ENCODE measurements around the gene MTUS2. TPM values are rescaled to one million over a fixed set of nuclear protein-coding genes. Genes with fewer than 3 reads are reported as not detected.

Gene MTUS2
- total RNA-seq, 1 experiment from 2014 or later = not detected

GRCh38 chr13:29254626-29255370 lies 434.7 kb downstream of the MTUS2 start:
- H3K4me2 ChIP-seq (ENCODE audit: low read length) = no peak overlapping the region
- H2AFZ ChIP-seq (ENCODE audit: low read length) = no peak overlapping the region
- no peaks in the 10 kb centered on the region for H4K20me1 ChIP-seq (ENCODE audit: low read length)
- H3F3A ChIP-seq (ENCODE audit: low read length, unreplicated experiment) = no peaks in the 10 kb centered on the region
- no peak overlapping the region for H3K9ac ChIP-seq (ENCODE audit: low read length)
- H3K4me1 ChIP-seq (ENCODE audit: insufficient read depth, low read length) = no peaks in the 10 kb centered on the region
- peaks cover 3% of the 10 kb centered on the region; the same call in 1 of the 2 replicates for H3K9me3 ChIP-seq (ENCODE audit: low read length)
- no peak overlapping the region for H3K4me3 ChIP-seq (ENCODE audit: low read length)
- BruUV-seq (replicated peaks) = no TSS peak
- no peaks in the 10 kb centered on the region for H3K9me2 ChIP-seq (replicated peaks; ENCODE audit: low read length)
- ATAC-seq = no peak
- H3K27me3 ChIP-seq (ENCODE audit: low read length) = peaks cover 7% of the 10 kb centered on the region; the same call in 1 of the 2 replicates
- no peaks in the 10 kb centered on the region for H3K36me3 ChIP-seq (ENCODE audit: low read depth, low read length)
- H3K79me2 ChIP-seq (ENCODE audit: low read length) = no peaks in the 10 kb centered on the region
- ChIA-PET CTCF (no interaction called here), POLR2A (ENCODE audit: unreplicated experiment) (no interaction called here)
- intact Hi-C loops (cut with micrococcal nuclease) = no loop called here
- H3K27ac ChIP-seq (ENCODE audit: low read length) = no peak overlapping the region
- no peak for DNase-seq
- TF ChIP-seq CTCF (conservative IDR thresholded peaks at IDR 0.05; ENCODE audit: low read depth, low read length) = no peak
- no peak for TF ChIP-seq EZH2phosphoT487 (IDR thresholded peaks at IDR 0.05; ENCODE audit: borderline replicate concordance, low read length)
- no peak for TF ChIP-seq EZH2 (IDR thresholded peaks at IDR 0.05; ENCODE audit: low read length, unreplicated experiment)

GRCh38 chr13:29255567-29255966 lies 435.4 kb downstream of the MTUS2 start:
- Histone ChIP-seq H2AFZ (ENCODE audit: low read length) (no peak overlapping the region), H4K20me1 (ENCODE audit: low read length) (no peaks in the 10 kb centered on the region), H3K27ac (ENCODE audit: low read length) (no peak overlapping the region), H3K4me1 (ENCODE audit: insufficient read depth, low read length) (no peaks in the 10 kb centered on the region), H3K4me3 (ENCODE audit: low read length) (no peak overlapping the region), H3F3A (ENCODE audit: low read length, unreplicated experiment) (no peaks in the 10 kb centered on the region), H3K9me2 (replicated peaks; ENCODE audit: low read length) (no peaks in the 10 kb centered on the region), H3K9me3 (ENCODE audit: low read length) (peaks cover 3% of the 10 kb centered on the region; the same call in 1 of the 2 replicates), H3K27me3 (ENCODE audit: low read length) (peaks cover 4% of the 10 kb centered on the region; the same call in 1 of the 2 replicates), H3K9ac (ENCODE audit: low read length) (no peak overlapping the region), H3K79me2 (ENCODE audit: low read length) (no peaks in the 10 kb centered on the region), H3K36me3 (ENCODE audit: low read depth, low read length) (no peaks in the 10 kb centered on the region), H3K4me2 (ENCODE audit: low read length) (no peak overlapping the region)
- intact Hi-C loops (cut with micrococcal nuclease) = no loop called here
- POLR2A ChIA-PET (ENCODE audit: unreplicated experiment) = no interaction called here
- DNase-seq = no peak
- BruUV-seq (replicated peaks) = no TSS peak
- CTCF ChIA-PET = no interaction called here
- TF ChIP-seq EZH2phosphoT487 (IDR thresholded peaks at IDR 0.05; ENCODE audit: borderline replicate concordance, low read length) (no peak), CTCF (conservative IDR thresholded peaks at IDR 0.05; ENCODE audit: low read depth, low read length) (no peak)
- no peak for ATAC-seq

- Histone ChIP-seq H3K4me2 (ENCODE audit: low read length) (no peak overlapping the region), H2AFZ (ENCODE audit: low read length) (no peak overlapping the region), H3F3A (ENCODE audit: low read length, unreplicated experiment) (no peaks in the 10 kb centered on the region), H3K79me2 (ENCODE audit: low read length) (no peaks in the 10 kb centered on the region), H3K9me3 (ENCODE audit: low read length) (no peaks in the 10 kb centered on the region), H3K36me3 (ENCODE audit: low read depth, low read length) (no peaks in the 10 kb centered on the region), H3K9ac (ENCODE audit: low read length) (no peak overlapping the region), H3K9me2 (replicated peaks; ENCODE audit: low read length) (no peaks in the 10 kb centered on the region), H3K27me3 (ENCODE audit: low read length) (no peaks in the 10 kb centered on the region), H4K20me1 (ENCODE audit: low read length) (no peaks in the 10 kb centered on the region), H3K4me1 (ENCODE audit: insufficient read depth, low read length) (no peaks in the 10 kb centered on the region), H3K27ac (ENCODE audit: low read length) (no peak overlapping the region), H3K4me3 (ENCODE audit: low read length) (no peak overlapping the region)
- no peak for TF ChIP-seq EZH2phosphoT487 (IDR thresholded peaks at IDR 0.05; ENCODE audit: borderline replicate concordance, low read length)
- no peak for TF ChIP-seq EZH2 (IDR thresholded peaks at IDR 0.05; ENCODE audit: low read length, unreplicated experiment)
- BruUV-seq (replicated peaks) = no TSS peak
- ChIA-PET CTCF (no interaction called here), POLR2A (ENCODE audit: unreplicated experiment) (no interaction called here)
- intact Hi-C loops (cut with micrococcal nuclease) = no loop called here
- no peak for DNase-seq
- no peak for ATAC-seq
Measured at GRCh38 chr13:29260684-29261083, 440.5 kb downstream of the MTUS2 start.
